ENCODE results near the gene SLC6A18.

SLC6A18 gene

DNA sequence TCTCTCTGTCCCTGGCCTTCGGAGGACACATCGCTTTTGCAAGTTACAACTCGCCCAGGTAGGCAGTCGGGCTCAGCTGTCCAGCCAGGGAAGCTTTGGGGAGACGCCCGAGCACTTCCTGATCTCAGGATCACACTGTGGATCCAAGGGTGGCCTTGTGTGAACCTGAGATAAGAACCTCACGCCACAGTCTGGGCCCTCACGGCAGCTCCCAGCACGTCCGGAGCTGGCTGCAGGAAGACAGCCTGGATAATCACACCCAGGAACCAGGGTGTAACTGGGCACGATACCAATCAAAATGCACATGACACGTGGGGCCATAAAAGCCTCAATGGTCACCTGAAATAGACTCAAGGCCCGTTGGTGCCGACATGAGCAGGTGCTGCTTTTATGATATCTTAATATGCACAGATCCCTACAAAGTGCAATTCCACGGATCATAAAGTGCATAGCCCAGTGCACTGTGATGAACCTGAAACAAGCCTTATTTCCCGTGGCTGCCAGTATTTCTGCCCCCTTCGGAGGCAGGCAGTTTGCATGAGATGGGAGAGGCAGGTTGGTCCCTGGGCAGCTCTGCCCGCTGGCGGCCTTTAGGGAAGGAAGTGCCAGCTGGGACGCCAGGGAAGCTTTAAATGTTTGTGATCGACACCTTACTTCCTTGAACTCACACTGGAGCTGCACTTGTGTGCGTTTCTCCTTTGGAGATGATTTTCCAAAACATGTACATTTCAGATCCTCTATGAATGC, 14.5 kb downstream of the SLC6A18 start:
- DNase-seq: no peak

DNA sequence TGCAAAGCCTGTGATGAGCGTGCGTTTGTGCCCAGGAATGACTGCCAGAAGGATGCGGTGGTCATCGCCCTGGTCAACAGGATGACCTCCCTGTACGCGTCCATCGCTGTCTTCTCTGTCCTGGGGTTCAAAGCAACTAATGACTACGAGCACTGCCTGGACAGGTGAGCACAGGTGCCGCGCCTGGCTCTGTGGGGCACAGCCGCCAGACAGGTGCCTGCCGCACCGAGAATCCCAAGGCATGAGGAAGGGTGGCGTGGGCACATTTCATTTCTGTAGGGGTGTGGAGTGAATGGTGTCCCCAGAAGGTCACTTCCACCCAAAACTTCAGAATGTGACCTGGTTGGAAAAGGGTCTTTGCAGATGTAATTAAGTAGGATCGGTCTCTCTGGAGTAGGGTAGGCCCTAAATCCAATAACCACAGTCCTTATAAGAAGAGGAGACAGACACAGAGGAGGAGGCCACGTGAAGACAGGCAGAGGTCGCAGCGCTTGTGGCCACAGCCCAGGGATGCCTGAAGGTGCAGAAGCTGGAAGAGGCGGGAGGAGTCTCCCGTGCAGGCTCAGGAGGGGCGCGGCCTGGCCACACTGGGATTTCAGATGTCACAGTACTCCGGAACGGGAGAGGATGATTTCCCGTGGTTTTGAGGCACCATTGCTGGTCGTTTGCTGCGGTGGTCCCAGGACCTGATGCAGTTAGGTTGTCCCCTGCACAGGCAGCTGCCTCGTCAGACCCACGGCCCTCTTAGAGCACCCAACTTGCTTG, 15.5 kb downstream of the SLC6A18 start:
- DNase-seq: no peak

DNA sequence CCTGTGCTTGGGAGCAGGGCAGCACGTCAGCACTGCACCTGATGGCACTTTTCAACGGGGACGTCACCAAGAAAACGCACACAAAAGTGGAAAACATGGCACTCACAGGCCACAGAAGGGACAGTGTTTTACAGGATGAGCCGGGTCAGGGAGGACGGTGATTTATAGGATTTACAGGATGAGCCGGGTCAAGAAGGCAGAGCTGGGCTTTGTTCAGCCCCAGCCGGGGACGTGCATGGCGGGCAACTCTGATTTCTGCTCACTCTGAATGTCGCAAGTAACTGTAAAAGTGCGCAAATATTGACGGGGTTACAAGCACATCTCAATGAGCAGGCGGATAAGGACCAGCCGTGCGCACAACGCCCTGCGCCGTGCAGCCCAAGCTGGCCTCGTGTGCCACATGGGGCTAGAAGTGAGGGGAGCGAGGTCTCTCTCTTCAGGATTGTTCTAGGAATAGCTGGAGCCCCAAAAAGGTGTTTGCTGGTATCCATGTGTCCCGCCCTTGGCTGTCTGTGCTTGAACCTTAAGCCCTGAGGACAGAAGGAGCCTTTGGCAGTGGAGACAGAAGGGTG, 16.4 kb downstream of the SLC6A18 start:
- DNase-seq: no peak

DNA sequence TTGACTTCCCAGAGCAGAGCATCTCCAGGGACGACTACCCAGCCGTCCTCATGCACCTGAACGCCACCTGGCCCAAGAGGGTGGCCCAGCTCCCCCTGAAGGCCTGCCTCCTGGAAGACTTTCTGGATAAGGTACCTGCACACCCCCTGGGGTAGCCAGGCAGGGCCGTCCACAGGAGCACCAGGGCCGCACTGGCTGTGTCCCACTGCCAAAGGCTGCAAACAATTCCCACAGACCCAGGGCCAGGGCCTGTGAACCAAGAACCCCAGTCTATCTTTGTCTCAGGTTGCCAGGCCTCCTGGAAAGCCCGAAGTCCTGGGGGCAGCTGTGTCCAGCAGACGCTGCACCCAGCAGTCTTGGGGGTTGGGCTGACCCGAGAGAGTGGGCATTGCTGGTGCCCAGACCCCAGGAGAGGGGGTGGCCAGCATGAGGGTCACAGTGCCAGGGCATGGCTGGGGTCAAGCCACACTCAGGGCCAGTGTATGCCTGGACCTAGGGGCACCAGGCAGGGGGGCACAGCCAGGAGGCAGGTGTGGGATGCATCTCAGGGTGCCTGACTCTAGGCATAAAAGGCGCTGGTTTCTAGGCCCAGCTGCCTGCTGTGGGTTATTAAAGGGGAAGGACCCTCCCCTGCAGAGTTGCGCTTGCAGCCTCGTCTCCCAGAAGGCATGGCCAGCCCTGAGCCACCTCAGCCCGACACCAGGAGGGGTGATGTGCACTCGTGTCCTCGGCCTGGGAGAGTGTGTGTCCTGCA, 17.7 kb downstream of the SLC6A18 start:
- DNase-seq: no peak

DNA sequence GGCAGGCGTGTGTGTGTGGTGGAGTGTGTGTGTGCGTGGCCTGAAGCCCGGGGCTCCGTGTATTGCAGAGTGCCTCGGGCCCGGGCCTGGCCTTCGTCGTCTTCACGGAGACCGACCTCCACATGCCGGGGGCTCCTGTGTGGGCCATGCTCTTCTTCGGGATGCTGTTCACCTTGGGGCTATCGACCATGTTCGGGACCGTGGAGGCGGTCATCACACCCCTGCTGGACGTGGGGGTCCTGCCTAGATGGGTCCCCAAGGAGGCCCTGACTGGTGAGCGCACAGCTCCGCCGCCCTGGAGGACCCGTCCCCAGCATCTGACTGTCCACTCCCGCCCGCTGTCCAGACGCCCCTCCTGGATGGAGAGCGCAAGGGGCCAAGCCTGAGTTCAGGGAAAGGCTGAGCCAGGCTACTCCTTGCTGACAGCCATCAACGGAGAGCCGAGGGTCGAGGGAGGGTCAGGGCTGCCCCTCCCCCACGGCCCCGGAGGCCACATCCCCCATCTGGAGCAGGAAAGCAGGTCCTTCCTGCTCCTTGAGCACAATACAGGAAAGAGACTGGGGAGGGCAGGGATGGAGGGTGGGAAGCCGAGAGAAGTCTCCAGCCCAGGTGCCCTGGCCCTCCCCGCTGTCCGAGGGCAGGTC, 18.4 kb downstream of the SLC6A18 start:
- DNase-seq: no peak

DNA sequence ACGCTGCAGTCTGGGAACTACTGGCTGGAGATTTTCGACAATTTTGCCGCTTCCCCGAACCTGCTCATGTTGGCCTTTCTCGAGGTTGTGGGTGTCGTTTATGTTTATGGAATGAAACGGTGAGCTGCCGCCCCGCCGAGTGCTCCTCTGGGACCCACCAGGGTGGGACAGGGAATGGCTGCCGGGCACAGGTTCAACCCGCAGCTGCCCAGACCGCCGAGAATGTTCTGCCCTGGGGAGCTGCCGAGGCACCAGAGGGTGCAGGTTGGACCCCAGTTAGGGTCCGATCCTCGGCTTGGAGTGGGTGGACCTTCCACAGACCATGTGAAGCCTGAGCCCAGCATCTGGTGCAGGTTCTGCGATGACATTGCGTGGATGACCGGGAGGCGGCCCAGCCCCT, 19.1 kb downstream of the SLC6A18 start:
- no peak for DNase-seq

DNA sequence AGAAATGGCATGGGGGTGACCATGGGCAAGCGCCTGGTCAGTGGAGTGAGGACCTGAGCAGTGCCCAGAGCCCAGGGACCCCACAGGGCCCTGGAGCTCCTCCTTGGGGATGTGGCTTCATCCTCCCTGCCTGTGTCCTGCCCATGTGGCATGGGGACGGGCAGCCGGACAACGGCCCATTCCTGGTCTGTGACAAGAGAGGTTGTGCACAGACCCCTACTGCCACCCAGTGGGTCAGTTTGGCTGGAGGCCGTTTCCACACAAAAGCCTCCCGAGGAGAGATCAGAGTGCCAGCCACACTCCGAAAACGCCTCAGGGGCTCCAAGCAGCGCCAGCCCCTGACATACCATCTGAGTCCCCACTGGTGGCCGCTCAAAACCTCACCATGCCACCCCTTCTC, 19.8 kb downstream of the SLC6A18 start:
- DNase-seq: no peak

DNA sequence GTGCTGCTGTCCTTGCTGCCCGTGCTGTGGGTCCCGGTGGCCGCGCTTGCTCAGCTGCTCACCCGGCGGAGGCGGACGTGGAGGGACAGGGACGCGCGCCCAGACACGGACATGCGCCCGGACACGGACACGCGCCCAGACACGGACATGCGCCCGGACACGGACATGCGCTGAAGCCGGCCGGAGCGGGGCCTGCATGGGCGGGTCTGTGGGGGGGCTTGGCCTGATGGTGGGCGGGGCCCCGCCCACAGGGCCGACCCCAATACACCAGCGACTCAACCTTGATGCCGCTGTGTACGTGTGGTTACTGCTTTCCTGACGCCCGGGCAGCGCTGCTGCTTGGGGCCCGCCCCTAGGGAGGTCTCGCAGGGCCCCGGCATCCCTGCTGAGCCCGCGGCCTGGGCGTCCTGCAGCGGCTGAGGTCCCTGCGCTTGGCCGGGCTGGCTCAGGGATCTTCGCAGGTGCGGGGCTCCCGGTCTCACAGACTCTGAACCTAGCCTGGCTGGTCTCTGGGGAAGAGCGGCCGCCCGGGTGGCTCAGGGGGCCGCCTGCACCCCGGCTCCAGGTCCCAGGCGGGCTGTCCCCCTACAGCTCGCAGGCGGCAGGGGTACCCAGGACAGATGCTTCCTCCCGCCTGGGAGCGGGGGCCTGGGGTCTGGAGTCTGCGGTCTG, 20.9 kb downstream of the SLC6A18 start:
- DNase-seq: no peak

DNA sequence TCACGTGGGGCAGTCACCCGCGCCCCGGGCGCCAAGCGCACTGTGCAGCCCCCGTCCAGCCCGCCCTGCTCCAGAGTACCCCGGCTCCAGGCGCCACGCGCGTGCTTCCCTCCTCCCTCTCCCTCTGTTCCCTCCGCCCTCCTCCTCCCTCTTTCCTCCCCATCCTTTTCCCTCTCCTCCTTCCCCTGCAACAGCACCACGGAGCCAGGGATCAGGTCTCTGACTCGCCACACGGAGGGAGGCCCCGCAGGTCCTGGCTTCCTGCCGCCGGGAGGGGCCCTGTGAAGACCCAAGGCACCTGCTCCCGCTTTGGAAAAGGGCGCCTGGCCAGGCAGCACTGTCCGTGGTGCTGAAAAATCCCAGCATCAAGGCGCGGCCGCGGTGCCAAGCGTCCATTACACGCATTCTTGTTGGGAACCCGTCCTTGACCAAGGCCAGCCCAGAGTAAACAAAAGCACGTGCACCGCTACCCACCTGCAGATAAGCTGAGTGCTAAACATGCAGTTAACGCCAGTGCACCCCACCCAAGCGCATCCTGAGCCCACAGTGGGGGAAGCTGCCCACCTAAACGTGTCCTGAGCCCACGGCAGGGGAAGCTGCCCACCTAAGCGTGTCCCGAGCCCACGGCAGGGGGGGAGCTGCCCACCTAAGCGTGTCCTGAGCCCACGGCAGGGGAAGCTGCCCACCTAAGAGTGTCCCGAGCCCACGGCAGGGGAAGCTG, 21.7 kb downstream of the SLC6A18 start:
- peak; percentile 68 for DNase-seq

DNA sequence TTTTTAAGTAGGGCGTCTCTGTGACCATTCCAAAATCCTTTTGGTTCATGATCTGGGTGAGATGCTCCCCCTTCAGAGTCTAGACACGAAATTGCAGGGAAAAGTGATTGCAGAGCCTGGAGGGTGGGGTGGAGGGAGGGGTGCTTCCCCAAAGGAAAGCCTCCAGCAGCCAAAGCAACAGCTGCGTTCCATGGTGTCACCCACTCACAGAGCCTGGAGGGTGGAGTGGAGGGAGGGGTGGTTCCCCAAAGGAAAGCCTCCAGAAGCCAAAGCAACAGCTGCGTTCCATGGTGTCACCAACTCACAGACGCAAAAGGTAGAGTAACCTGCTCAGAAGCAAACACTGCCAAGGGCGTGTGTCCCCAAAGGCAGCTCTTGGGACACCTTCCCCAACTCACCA, 22.6 kb downstream of the SLC6A18 start:
- DNase-seq: no peak

DNA sequence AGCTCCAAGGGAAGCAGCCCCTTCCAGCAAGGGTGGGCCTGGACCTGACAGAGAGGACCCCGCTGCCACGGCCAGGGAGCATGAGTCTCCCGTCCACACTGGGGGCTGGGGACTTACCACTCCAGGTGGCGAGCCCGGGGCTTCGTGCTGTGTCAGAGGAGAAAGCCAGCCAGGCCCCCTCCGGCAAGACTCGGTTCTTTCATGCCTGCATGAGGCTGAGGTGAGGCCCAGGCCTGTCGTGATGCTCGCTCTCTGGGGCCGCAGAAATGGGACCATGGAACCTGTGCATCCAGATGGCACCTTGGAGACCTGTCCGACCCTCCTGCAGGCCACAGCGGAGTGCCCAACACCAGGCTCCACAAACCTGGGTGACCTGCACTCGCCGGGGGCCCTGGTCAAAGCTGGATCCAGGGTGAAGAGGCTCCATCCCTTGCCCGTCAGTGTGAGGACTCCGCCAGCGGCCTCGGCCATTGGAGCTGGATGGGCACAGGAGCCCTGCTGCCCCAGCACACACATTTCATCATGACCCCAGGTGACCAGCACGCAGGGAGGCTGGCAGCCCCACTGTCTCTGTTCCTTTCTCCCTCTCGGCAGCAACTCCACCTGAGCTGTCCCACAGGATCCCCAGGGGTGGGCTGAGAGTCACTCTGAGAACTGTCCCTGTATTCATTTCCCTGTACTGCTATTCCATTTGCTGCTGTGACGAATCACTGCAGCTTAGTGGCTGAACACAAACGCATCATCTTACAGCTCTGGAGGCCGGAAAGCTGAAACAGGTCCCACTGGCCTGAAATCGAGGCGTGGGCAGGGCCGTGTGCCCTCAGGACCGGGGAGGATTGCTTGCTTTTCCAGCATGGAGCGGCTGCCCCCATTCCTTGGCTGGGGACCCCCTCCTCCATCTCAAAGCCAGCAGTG, 24.4 kb downstream of the SLC6A18 start:
- no peak for DNase-seq

DNA sequence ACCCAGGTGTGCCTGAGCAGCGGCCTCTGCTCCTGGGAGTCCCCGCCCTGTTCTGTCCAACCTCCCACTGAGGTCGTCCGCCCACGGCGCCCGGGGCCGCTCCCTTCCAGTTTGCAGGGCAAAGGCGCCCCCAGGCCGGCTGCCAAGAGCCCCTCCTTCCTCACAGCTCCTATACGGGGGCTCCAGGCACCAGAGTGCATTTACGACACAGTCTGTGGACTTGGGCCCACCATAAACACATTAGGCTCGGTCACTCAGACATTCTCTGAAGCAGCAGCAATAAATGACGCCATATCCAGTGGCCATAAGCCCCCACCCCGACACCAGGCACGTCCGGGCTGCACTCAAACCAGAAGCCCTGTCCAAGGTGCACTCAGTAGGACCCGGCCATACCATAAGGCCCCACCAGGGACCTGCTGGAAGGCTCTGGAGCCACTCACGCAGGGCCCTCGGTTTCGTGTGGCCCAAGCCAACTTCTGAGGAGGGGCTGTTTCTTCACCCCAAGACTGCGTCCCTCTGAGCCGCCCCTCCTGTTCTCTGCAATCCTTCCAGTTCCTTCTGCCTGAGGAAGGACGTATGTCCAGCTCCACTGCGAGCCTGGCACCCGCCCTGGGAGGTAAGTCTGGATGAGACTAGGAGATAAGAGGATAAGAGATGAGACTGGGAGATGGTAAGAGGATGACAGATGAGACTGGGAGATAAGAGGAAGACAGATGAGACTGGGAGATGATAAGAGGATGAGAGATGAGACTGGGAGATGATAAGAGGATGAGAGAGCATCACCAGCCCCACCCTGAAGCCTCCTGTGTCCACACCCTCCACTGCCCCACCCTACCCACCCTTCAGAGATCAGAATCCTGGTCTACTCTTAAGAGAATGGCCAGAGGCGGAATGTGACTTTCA, 26.7 kb downstream of the SLC6A18 start:
- no peak for DNase-seq

DNA sequence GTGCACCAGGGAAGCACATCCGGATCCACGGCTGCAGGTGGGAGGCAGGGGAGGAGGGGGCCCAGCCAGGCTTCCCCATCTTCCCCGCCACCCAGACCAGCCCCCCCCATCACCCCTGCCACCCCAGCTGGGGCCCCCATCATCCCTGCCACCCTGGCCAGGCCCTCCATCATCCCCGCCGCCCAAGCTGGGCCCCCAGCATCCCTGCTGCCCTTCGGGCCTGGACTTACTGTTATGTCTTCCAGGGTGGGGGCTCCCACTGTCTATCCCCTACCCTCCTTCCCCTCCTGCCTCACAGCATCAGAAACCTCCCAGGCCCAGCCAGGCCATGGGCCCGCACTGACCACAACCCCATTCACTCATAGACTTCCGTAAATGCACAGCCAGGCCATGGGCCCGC, 27.5 kb downstream of the SLC6A18 start:
- no peak for DNase-seq

DNA sequence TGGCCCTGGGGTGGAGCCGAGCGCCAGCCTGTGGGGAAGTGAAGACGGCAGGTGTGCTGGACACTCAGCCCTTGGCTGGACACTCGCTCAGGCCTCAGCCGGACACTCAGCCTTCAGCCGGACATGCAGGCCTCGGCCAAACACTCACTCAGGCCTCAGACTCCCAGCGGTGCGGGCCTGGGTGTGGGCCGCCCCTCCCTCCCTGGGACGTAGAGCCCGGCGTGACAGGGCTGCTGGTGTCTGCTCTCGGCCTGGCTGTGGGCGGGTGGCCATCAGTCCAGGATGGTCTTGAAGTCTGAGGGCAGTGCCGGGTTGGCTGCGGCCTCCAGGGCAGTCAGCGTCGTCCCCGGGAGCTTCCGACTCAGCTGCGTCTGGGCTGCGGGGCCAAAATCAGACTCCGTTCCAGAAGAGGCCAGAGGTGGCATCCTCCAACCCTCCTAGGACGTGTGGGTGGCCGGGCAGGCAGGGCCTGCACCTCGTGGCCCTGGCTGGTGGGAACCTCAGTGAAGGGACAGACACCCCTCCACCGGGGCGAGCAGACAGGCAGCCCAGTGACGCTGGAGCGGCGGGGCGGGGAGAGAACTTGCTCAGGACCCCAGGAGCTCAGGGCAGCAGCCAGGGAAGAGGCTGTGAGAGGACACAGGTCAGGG, 28.4 kb downstream of the SLC6A18 start:
- DNase-seq: no peak

DNA sequence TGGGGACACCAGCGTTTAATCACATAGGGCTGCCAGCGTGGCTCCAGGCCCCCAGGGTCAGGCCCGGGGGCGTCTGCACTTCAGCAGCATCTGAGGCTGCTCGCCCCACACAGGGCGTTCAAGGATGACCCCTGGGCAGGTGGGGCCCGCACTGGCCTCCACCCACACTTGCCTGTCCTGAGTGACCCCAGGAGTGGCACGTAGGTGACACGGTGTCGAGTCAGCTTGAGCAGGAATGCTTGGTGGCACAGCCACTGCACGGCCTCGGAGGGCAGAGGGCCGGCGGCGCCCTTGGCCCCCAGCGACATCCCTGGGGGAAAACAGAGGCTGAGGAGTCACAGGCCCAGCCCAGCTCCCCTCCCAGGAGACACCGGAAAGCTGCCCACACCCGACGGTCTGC, 29.0 kb downstream of the SLC6A18 start:
- no peak for DNase-seq

DNA sequence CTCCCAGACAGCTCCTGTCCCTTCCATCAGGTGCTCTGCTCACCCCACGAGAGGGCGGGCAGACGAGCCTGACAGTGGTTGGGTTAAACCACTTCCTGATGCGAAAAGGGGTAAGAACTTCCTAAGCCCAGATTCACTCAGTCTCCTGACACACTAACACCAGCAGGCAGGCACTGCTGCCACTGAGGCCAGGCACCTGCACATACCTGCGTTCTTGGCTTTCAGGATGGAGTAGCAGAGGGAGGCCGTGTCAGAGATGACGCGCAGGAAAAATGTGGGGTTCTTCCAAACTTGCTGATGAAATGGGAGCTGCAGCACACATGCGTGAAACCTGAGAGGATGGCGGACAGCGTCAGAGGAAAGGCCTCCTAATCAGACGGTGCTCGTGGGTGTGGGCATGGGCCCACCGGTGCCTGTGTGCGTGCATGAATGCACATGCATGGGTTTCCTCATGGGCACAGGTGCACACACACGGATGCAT, 29.9 kb downstream of the SLC6A18 start:
- DNase-seq: no peak

DNA sequence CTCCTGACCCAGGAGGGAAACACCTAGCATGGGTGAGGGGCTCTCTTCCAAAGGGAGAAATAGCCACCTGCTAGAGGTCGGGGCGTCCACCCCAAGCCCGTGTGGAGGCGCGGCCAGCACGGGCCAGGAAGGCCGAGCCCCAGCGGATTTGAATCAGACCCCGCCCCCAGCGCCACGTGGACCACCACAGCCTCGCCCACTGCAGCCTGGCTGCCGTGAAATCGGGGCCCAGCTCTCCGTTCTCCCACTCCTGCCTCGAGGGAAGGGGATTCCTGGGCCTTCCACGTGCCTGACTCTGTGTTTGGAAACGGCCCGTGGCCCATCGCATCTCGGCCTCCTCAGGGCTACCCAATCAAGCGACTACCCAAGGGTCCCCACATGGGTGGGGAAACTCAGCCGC, 31.6 kb downstream of the SLC6A18 start:
- DNase-seq: no peak

DNA sequence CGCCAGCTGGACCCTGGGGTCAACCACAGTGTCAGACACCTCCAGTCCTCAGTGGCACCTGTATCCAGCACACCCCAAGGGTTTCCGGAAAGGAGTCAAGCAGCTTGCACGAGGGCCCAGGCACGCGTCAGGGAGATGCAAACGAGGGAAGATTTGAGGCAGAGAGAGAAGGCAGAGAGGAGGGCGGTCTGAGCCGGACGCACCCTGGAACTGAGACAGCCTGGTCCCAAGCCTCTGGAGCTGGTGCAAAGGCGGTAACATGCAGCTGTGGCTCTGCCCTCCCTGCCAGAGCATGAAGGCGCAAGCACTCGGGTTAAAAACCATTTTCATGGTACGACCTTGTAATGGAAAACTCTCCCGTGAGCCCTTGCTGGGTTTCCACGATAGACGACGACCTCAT, 32.2 kb downstream of the SLC6A18 start:
- no peak for DNase-seq

DNA sequence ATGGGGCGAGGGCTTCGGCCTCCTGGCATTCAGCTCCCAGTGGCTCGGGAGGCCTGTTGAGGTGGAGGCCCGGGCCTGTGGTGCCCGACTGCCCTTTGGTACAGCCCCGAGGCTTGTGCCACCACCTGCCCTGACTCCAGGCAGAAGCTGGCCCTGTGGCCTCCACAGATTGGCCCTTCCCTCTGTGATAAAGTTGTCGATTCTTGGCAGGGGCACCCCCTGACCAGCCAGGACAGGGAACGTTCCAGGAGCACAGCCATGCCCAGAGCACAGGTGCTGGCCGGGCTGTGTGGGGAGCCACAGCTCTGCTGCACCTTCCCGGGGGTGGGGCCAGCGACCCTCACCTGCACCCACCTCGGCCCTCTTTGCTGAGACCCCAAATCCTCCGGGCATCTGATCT, 32.7 kb downstream of the SLC6A18 start:
- DNase-seq: no peak
